ENCODE data around the gene CISD1.

DNA sequence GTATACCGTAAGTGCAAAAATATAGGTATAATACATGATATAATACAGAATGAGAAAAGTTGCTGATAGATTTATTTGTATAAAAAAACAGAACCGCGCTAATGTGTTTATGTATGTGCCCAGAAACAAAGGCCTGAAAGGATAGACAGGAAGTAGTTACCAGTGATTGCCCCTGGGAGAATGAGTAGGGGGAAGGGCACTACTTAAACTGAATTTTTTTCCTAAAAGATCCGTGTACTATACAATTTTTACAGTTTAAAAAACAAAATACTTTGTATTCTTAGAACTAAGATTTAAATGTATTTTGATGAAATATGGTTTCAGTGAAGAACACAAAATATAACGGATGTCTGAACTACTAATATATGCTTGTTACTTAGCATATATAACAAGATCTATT is 4.2 kb upstream of the CISD1 start:
- TF ChIP-seq, protein P1, sequence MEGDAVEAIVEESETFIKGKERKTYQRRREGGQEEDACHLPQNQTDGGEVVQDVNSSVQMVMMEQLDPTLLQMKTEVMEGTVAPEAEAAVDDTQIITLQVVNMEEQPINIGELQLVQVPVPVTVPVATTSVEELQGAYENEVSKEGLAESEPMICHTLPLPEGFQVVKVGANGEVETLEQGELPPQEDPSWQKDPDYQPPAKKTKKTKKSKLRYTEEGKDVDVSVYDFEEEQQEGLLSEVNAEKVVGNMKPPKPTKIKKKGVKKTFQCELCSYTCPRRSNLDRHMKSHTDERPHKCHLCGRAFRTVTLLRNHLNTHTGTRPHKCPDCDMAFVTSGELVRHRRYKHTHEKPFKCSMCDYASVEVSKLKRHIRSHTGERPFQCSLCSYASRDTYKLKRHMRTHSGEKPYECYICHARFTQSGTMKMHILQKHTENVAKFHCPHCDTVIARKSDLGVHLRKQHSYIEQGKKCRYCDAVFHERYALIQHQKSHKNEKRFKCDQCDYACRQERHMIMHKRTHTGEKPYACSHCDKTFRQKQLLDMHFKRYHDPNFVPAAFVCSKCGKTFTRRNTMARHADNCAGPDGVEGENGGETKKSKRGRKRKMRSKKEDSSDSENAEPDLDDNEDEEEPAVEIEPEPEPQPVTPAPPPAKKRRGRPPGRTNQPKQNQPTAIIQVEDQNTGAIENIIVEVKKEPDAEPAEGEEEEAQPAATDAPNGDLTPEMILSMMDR (IDR thresholded peaks at IDR 0.05): no peak
- no peak for TF ChIP-seq POLR2A (IDR thresholded peaks at IDR 0.05)

Data from transverse colon (tissue), 3 donors.